Activated CD4-positive, CD25-positive, alpha-beta regulatory T cell treated with anti-CD3 and anti-CD28 coated beads, Interleukin-2, amount 50 U/mL, for 24 hours (primary cell): ENCODE measurements around the gene MAD1L1.

Experiments used
- ATAC-seq, 2 donors: fragments of 150-1000 bp; cut with Tn5 transposase; one replicate each; pipeline ENCODE4 v1.10.0; 2021; ENCODE audit warnings: mild to moderate bottlenecking in 1 of 2, moderate library complexity in 1 of 2

Gene MAD1L1

DNA sequence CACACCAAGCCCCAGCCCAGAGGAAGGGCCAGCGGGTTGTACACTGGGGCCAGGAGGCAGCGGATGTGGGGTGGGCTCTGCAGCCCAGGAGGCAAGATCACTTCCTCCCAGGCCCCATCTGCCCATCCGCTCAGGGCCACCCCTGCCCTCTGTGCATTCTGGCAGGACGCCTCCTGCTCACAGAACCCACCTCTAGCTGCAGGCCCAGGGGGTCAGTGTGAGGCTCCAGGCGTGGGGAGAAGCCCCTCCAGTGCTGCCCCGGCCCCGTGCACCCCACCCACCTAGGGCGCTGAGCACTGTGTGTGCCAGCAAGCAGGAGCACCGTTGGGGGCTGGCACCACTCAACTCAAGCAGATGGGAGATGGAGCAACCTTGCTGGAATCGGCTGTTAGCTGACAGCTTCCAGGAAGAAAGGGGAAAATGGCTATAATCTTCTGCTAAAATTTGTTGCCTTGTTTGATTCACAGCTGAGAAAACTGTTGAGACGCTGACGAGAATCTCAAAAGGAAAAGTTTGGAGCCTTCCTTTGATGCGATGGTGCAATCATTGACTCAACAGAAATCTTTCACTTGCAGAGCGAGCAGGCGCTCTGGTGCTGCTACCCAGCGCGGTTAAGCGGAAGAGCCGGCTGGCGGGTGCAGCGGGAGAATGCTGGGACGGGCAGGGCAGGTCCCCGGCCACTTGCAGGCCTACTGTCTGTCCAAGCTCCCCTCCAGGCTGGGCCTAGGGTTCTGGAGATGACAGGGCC is 286.5 kb downstream of the MAD1L1 start:
- ATAC-seq = no peak

DNA sequence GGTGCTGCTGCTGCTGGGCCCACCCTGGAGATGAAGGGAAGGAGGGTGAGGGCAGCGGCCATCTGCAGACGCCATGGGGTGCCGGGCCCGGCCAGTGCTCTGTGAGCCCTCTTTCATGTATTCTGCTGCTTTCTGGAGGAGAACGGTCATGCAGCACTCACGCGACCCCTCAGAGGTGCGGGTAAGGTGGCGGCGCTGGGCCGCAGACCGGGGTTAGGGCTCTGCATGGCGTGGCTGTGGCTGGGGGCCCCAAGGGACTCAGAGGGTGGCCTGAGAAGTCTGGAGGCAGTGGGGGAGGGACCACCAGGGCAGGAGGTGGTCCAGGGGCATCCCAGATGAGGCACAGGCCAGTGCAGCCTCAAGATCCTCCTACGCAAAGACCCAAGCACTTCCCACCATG is 287.2 kb downstream of the MAD1L1 start:
- ATAC-seq = no peak

DNA sequence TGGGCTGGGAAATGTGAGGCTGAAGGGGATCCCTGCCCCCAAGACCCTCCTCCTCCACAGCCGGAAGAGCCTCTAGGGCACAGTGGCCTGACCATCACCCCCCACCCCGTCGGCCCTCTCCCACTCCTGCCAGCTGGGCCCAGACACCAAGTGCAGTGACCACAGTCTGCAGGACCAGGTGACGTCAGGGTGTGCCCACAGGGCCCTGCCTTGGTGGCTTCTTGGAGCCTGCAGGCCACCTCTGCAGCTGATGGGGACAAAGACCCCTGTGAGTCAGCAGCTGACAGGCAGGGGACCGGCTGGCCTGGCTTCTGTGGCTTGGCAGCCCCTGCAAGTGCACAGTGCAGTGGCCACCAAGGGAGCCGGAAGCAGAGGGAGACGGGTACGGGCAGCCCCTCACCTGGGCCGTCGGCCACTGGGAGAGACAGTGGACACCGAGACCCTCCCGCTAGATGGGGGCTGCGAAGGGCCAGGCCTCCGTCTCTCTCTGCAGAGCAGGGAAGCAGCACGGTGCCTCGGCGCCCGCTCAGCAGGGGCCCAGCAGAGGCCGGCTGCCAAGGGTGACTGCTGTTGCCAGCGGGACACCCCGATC is 288.0 kb downstream of the MAD1L1 start:
- ATAC-seq = no peak

DNA sequence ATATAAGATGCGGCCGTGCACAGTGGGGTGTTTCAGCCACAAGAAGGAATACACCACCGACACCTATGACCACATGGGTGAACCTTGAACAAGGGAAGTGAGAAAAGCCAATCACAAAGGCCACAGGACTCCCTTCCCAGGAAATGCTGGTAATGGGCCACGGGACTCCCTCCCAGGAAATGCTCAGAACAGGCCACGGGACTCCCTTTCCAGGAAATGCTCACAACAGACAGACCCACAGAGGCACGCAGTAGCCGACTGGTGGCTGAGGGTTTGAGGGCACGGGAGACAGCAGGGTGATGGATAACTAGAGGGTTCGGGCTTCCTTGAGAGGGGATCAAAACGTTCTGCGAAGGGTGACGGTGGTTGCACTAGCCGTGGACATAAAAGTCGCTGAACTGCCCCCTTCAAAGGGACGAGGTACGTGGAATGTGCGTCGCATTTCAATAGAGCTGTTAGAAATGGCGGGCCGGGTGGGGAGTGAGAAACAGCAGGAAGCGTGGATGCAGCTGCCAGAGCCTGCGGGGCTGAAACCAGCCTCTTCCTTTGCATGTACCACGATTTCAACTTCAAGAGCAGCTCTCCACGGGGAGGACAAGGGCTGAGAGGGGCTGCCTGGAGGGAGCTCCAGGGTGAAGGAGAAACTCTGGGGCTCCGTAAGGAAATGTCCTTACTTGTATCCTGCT is 288.7 kb downstream of the MAD1L1 start:
- no peak for ATAC-seq

DNA sequence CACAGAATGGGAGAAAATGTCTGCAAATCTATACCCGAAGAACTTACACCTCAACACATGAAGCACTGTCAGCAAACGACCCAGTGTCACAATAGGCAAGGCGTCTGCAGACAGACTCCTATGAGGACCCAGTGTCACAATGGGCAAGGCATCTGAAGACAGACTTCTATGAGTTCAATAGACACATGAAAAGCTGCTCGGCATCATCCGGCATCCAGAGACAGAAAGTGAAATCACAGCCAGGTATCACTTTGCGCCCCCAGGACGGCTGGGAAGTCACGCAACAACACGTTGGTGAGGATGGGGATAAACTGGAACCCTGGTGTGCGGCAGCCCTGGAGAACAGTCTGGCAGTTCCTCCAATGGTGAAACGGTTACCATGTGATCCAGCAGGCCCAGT is 289.4 kb downstream of the MAD1L1 start:
- ATAC-seq = no peak

DNA sequence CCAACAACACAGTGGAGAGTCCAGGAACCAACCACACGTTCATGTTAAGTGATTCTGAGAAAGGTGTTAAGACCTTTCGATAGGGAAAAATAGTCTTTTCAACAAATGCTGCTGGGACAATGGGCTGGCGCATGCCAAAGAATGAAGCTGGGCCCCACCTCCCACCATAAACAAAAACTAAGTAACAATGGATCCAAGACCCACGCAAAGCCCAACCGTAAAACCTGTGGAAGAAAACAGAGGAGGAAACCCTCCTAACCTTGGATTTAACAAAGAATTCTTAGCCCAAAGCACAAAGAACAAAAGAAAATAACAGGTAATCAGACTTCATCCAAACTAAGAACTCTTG is 289.8 kb downstream of the MAD1L1 start:
- no peak for ATAC-seq

DNA sequence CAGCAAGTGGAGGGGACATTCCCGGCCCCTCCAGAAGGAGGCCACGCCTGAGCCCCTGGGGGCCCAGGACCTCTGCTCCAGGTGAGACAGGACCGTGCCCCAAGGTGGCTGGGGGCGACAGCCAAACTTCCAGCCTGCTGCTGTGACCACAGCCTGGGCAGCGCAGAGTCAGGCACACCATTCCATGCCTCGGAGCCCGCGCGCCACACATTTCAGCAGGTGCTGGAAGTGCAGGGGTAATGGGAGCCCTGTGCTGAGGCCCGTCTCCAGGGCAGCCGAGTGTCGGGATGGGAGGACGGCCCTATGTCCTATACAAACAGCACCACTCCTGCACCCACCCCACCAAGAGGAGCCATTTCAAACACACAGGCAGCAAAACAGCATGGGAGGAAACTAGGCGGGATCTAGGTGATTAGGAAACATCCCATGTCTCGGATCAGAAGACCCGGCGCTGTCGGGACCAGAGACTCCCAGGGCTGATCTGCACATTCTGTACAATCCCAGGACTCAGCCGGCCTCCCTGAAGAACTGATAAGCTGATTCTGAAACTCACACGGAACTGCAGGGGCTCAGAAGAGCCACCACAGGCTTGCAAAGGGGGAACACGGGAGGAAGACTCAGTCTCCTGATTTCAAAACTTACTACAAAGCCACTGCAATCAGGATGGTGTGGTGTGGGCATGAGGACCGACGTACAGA is 290.4 kb downstream of the MAD1L1 start:
- ATAC-seq = no peak

DNA sequence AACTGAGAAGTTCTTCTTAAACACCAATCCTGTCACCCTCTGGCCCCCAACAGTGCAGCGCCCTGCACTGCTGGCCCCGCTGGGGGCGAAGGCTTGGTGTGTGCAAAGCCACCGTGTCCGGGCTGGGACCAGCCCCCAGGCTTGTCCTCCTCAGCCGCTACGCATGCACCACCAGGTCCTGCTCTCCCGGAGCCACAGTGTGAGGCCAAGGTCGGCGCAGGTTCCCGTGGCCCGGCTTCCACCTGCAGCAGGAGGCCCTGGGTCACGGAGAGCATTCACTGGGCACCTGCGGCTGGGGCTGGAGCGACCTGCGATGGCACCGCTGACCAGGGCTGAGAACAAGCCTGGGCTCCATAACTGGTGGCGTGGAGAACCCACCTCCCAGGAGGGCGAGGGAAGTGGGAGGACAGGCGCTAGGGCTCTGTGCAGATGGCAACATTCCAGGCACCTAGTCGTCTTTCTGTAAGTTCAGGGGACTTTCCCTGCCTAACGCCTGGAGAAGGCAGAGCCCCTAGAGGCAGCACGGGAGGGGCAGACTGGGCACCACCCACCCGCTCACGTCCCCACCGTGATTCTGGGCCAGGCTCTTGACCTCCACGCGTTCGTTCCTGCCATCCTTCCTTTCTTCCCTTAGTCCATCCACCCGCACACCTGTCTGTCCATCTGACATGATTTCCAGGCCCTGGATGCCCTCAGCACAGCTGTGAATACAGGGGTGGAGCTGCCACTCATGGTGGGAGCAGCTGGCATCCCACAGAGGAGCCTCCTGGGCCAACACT is 291.1 kb downstream of the MAD1L1 start:
- no peak for ATAC-seq

DNA sequence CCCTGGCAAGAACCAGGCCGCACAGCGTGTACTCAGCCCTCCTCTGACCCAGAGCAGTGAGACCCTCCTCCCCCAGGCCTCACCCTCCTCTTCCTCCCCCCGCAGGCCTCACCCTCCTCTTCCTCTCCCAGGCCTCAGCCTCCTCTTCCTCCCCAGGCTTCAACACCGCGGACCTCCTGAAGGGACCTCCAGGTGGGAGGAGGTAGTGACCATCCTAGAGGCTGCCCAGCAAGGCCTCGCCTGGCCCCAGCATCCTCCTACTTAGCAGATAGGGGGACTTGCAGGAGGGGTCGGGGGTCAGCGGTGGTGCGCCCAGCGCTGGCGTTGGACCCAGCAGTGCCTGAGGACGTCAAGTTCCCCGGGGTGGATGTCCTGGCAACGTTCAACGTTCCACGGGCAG is 291.9 kb downstream of the MAD1L1 start:
- no peak for ATAC-seq

DNA sequence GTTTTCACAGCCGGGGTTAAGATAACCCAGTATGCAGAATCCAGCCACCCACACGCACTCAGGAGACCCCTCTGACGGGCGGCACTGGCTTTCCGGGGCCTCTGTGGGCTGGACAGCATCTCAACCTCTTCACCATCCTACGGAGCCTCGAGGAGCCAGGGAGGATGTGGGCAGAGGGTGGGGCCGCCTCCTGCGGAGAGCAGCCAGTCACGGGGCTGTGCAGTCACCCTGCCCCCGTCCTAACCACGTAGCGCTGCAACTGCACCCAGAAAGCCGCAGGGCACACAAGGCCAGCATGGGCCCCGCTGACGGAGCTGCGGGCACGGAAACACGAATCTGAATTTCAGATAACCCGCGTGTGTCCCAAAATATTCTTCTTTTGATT is 292.4 kb downstream of the MAD1L1 start:
- peak; percentile 97 to 98 for ATAC-seq

DNA sequence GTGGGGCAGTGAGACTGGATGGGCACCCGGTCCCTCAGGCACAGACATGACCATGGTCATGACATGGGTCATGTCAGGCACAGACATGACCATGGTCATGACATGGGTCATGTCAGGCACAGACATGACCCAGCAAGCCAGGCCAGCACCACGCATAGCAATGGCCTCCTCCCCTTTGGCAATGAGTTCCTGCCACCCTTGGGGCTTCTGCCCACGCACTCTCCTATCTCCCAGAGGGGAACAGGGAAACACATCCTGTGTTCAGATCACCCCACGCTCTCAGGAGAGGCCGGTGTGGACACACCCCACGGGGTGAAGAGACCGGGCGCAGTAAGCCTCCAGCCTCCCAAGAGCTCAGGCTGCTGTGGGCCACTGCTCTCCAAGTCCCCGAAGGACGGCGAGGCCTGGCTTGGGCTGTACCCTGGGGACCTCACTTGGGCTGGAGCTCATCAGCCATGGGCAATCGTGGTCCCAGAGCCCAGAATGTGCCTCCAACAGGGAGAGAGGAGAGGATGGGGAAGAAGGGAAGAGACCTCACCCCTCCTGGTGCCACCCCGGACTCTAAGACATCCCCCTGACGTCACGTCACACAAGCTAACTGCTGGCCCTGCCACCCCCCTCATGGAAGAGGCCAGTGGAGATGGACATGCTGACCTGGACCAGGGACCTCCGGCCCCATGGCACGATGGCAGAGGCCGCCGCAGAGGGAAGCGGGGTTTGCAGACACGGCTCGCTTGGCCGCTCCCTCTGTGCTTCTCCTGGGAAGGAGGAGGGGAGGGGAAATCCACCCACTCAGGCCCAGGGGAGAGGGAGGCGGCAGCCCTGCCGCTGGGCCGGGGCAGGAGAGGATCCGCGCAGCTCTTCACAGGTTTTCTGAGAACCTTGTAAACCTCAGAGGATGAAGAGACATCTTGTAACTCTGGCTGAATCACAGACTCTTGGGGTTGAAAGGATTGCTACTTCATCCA is 293.0 kb downstream of the MAD1L1 start:
- ATAC-seq = peak; percentile 58 to 61

DNA sequence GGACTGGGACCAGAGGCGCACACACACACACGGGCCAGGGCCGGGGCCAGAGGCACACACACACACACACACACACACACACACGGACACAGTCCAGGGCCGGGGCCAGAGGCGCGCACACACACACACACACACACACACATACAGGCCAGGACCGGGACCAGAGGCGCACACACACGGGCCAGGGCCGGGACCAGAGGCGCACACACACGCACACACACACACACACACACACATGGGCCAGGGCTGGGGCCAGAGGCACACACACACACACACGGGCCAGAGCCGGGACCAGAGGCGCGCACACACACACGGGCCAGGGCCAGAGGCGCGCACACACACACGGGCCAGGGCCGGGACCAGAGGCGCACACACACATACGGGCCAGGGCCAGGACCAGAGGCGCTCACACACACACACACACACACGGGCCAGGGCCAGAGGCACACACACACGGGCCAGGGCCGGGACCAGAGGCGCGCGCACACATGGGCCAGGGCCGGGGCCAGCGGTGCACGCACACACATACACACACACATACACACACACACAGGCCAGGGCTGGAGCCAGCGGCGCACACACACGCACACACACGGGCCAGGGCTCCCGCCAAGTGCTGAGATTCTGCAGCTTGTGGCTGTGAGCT is 293.8 kb downstream of the MAD1L1 start:
- ATAC-seq = no peak

DNA sequence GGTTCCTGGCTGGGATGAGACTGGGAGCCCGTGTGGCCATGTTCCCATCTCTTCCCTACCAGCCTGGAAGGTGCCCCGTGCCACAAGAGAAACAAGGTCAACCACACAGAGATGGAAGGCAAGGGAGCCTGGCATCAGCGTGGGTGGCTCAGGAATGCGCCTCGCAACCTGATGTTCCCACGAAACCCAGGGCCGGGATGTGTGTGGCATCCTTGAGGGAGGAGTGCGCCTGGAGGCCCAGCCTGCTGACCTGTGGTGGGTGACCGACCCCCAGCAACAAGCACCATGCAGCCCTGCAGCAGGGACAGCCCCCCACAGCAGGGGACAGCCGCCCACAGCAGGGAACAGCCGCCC is 295.5 kb downstream of the MAD1L1 start:
- ATAC-seq = no peak

DNA sequence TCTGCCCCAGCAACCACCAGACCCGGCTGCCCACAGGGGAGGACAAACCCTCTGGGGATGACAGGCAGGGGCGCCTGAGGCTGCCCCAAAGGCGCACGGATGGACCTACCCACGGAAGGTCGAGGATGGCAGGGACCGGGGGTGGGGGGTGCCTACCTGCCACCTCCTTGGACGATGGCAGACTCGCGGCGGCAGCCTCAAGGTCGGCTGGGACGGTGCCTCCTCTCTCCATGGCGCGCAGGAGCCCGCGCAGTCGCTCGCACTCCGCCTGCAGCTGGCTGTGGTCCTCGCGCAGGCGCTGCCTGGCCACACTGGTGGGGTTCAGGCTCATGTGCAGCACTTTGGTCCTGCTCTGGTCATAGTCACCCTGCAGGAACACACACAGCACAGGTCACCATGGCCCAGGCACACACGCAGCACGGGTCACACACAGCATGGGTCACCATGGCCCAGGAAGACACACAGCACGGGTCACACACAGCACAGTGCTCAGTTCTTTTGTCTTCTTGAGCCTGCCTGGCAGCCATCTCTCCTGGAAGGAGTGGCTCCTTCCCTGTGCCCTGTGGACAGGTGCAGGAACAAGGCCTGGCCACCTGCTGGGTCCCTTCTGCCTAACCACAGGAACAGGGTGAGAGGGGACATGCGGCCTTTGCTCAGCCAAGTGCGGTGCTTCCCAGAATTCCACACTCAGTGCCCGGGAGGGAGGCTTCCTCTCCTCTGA is 296.1 kb downstream of the MAD1L1 start:
- ATAC-seq = no peak

DNA sequence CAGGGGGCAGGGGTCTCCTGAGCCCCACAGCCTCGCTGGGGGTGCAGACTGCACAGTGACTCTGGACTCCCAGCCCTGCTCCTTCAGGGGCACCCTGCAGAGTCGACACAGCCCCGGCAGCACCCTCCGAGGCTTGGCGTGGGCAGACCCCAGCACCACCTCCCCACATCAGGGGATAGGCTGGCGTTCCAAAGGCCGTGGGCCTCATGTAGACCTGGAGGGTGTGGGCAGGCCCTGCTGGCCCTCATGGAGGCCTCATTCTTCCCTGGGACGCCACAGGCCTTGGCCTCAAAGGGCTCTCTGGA is 296.8 kb downstream of the MAD1L1 start:
- no peak for ATAC-seq

DNA sequence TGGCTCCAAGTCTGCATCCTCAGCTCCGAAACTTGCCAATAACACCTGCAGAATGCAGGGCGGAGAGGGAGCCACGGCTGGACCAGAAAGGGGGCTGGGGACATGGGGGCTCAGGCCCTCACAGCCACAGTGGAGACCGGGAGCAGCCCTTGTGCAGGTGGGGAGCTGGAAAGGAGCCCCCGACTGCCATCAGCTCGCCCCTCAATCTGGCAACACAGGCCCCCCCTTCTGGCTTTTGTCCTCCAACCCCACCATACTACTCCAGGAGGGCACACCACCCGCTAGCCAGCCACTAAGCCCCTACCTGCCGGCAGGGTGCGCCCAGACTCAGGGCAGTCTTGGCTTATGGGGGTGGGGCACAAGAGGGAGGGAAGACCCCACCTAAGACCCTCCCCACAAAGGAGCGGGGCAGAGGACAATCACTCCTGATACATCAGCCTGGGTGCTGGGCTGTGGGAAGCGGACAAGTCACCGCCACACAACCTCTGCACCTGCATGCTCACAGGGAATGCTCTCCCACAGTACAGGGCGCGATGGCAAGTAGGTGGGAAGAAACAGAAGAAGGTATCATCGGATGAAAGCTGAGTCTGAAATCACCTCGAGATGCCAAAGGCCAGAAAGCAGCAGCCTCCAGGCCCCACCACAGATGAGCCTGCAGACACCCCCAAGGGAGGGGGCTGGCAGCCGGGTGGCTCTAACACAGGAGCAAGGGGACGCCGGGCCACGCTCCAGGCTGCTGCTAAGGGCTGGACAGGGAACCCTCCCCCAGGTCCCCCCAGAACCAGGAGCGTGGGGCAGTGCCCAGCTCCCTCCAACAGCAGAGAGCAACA is 297.4 kb downstream of the MAD1L1 start:
- ATAC-seq = no peak

DNA sequence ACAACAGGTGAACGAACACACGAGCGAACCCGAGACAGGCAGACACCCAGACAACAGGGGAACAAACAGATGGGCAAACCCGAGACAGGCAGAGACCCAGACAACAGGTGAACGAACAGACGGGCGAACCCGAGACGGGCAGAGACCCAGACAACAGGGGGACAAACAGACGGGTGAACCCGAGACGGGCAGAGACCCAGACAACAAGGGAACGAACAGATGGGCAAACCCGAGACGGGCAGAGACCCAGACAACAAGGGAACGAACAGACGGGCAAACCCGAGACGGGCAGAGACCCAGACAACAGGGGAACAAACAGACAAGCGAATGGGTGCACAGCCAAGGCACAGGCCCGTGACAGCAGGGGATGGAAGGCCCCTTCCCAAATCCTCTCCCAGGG is 298.0 kb downstream of the MAD1L1 start:
- ATAC-seq = no peak

DNA sequence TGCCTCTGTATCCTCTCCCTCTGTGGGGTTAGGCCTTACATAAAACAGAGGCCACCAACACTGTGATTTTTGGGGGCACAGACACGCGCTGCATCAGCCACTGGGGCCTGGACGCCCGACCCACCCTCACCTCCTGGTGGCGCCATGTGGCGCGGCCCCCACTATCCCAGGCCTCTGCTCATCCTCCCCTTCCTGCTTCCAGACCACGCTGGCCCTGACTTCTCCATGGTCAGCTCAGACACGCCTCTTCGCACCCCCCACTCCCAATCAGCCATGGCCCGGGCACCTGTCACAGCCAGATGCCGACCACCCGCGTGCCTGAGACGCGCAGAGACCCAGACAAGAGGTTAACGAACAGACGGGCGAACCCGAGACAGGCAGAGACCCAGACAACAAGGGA is 298.7 kb downstream of the MAD1L1 start:
- no peak for ATAC-seq

DNA sequence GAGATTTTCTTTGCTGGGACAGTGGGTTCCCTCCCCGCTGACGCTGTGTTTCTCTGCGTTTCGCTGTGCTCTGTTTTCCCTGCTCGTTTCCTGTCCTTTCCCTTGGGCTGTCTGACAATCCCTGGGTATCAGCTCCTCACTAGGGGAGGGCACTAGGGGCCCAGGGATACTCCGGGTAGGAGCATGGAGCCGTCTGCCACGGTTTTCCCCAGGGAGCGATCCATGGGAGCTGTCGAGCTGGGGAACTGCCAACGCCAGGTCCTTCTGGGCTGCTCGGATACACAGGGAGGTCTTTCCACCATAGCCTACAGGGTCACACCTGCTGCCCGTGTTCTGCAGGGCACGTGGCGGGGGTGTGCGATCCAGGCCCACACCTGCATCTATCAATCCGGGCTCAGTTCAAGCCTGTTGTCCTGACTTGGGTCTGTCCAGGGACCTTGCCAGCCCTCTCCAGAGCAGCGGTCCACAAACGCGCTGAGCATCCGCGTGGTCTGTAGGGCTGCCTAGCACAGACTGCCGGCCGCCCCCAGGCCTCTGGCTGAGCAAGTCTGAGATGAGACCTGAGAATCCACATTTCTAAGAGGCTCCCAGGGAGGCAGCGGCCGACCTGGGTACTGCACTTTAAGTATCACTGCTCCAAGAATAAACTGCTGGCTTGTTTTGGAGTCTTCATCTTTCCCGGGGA is 299.5 kb downstream of the MAD1L1 start:
- no peak for ATAC-seq
